ENCODE measurements around the gene FAM13A. TPM values are rescaled to one million over a fixed set of nuclear protein-coding genes. Genes with fewer than 3 reads are reported as not detected.

The FAM13A gene
- total and polyA plus RNA-seq, 2 of the 13 experiments (the other 11 are each of a cell fraction or from before 2014, with no cell fraction given): 1.2 to 36.2 TPM

DNA sequence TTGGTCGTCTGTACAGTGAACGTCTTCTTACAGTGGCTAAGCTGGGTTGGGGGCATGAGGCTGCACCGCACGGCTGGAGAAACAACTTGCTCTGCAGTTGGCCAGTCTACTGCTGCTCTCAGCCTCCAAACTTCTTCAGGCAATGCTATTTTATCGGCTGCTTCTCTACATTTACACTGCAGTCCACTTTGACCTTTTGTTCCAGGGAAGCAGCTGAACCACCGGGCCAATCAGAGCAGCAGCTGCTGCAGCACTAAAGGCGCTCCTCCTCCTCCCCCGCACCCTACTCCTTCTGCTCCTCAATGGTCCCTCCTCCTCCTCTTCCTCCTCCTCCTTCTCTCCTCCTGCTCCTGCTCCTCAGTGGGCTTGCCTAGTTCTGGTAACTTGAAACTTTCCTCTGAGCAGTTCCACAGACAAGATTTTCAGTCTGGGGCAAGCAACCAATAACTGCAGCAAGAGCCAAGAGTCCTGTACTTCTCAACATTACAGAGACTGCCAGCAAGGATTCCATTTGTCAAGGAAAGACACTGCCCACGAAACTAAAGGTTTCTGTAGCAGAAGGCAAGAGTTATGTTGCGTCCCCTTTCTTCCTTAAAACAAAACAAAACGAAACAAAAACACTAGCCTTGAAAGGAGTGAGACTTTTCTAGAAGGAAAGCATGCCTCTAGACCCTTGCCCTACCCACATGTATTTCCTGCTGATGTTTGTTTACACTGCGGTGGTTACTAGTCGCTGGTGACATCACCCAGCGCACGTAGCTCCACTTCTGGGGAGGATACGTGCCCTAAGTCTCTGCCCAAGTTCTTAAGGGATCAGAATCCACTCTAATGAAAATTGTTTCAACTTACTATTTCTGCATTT is 233.7 kb downstream of the FAM13A start (continued):
- TF ChIP-seq RFXAP (CRISPR knock-in tag; IDR thresholded peaks at IDR 0.05; ENCODE audit: borderline replicate concordance): 0 out of 2 replicates have a peak, but pooled peaks have one; percentile 39
- TF ChIP-seq ZNF720 (CRISPR knock-in tag; IDR thresholded peaks at IDR 0.05): no peak
- TF ChIP-seq, protein P1, sequence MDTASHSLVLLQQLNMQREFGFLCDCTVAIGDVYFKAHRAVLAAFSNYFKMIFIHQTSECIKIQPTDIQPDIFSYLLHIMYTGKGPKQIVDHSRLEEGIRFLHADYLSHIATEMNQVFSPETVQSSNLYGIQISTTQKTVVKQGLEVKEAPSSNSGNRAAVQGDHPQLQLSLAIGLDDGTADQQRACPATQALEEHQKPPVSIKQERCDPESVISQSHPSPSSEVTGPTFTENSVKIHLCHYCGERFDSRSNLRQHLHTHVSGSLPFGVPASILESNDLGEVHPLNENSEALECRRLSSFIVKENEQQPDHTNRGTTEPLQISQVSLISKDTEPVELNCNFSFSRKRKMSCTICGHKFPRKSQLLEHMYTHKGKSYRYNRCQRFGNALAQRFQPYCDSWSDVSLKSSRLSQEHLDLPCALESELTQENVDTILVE (CRISPR knock-in tag; IDR thresholded peaks at IDR 0.05): no peak
- 0 out of 2 replicates have a peak, but pooled peaks have one; percentile 32 for TF ChIP-seq ZNF44 (CRISPR knock-in tag; IDR thresholded peaks at IDR 0.05)
- no peak for TF ChIP-seq FIP1L1 (IDR thresholded peaks at IDR 0.05; ENCODE audit: borderline replicate concordance, insufficient read depth, low read depth, low read length)
- TF ChIP-seq, protein P2, sequence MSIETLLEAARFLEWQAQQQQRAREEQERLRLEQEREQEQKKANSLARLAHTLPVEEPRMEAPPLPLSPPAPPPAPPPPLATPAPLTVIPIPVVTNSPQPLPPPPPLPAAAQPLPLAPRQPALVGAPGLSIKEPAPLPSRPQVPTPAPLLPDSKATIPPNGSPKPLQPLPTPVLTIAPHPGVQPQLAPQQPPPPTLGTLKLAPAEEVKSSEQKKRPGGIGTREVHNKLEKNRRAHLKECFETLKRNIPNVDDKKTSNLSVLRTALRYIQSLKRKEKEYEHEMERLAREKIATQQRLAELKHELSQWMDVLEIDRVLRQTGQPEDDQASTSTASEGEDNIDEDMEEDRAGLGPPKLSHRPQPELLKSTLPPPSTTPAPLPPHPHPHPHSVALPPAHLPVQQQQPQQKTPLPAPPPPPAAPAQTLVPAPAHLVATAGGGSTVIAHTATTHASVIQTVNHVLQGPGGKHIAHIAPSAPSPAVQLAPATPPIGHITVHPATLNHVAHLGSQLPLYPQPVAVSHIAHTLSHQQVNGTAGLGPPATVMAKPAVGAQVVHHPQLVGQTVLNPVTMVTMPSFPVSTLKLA (IDR thresholded peaks at IDR 0.05): peak; percentile 26; the same call in 1 of the 2 replicates
- TF ChIP-seq ZNF264 (CRISPR knock-in tag; IDR thresholded peaks at IDR 0.05): 0 out of 2 replicates have a peak, but pooled peaks have one; percentile 41
- no peak for TF ChIP-seq ZNF446 (CRISPR knock-in tag; IDR thresholded peaks at IDR 0.05)
- TF ChIP-seq, protein P3, sequence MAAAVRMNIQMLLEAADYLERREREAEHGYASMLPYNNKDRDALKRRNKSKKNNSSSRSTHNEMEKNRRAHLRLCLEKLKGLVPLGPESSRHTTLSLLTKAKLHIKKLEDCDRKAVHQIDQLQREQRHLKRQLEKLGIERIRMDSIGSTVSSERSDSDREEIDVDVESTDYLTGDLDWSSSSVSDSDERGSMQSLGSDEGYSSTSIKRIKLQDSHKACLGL (CRISPR knock-in tag; IDR thresholded peaks at IDR 0.05): no peak
- TF ChIP-seq, protein P4, sequence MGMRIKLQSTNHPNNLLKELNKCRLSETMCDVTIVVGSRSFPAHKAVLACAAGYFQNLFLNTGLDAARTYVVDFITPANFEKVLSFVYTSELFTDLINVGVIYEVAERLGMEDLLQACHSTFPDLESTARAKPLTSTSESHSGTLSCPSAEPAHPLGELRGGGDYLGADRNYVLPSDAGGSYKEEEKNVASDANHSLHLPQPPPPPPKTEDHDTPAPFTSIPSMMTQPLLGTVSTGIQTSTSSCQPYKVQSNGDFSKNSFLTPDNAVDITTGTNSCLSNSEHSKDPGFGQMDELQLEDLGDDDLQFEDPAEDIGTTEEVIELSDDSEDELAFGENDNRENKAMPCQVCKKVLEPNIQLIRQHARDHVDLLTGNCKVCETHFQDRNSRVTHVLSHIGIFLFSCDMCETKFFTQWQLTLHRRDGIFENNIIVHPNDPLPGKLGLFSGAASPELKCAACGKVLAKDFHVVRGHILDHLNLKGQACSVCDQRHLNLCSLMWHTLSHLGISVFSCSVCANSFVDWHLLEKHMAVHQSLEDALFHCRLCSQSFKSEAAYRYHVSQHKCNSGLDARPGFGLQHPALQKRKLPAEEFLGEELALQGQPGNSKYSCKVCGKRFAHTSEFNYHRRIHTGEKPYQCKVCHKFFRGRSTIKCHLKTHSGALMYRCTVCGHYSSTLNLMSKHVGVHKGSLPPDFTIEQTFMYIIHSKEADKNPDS (CRISPR knock-in tag; IDR thresholded peaks at IDR 0.05): no peak
- peak; percentile 60; the same call in 1 of the 2 replicates for TF ChIP-seq YEATS4 (CRISPR knock-in tag; IDR thresholded peaks at IDR 0.05; ENCODE audit: borderline replicate concordance)
- TF ChIP-seq NCOR1 (IDR thresholded peaks at IDR 0.05; ENCODE audit: borderline replicate concordance, low read length): no peak; the same call in 1 of the 2 replicates
- TF ChIP-seq YEATS2 (CRISPR knock-in tag; IDR thresholded peaks at IDR 0.05; ENCODE audit: borderline replicate concordance): no peak
- TF ChIP-seq ZNF678 (CRISPR knock-in tag; IDR thresholded peaks at IDR 0.05): no peak
- peak; percentile 46 for TF ChIP-seq ZNF883 (CRISPR knock-in tag; IDR thresholded peaks at IDR 0.05; ENCODE audit: not compliant biosample characterization)
- no peak for TF ChIP-seq ISL2 (CRISPR knock-in tag; IDR thresholded peaks at IDR 0.05)
- TF ChIP-seq, protein P5, sequence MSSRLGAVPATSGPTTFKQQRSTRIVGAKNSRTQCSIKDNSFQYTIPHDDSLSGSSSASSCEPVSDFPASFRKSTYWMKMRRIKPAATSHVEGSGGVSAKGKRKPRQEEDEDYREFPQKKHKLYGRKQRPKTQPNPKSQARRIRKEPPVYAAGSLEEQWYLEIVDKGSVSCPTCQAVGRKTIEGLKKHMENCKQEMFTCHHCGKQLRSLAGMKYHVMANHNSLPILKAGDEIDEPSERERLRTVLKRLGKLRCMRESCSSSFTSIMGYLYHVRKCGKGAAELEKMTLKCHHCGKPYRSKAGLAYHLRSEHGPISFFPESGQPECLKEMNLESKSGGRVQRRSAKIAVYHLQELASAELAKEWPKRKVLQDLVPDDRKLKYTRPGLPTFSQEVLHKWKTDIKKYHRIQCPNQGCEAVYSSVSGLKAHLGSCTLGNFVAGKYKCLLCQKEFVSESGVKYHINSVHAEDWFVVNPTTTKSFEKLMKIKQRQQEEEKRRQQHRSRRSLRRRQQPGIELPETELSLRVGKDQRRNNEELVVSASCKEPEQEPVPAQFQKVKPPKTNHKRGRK (CRISPR knock-in tag; IDR thresholded peaks at IDR 0.05): no peak
- TF ChIP-seq KAT8 (CRISPR knock-in tag; IDR thresholded peaks at IDR 0.05): no peak
- no peak for TF ChIP-seq EED (CRISPR knock-in tag; IDR thresholded peaks at IDR 0.05)
- no peak for TF ChIP-seq SAFB2 (CRISPR knock-in tag; IDR thresholded peaks at IDR 0.05; ENCODE audit: borderline replicate concordance, low read depth)
- TF ChIP-seq, protein P6, sequence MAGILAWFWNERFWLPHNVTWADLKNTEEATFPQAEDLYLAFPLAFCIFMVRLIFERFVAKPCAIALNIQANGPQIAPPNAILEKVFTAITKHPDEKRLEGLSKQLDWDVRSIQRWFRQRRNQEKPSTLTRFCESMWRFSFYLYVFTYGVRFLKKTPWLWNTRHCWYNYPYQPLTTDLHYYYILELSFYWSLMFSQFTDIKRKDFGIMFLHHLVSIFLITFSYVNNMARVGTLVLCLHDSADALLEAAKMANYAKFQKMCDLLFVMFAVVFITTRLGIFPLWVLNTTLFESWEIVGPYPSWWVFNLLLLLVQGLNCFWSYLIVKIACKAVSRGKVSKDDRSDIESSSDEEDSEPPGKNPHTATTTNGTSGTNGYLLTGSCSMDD (CRISPR knock-in tag; IDR thresholded peaks at IDR 0.05): no peak
